ENCODE measurements around the gene NINJ1.
"Not testable (repeated sequence)": the region's sequence is repeated elsewhere in the genome, so short reads cannot be mapped to it uniquely, and the experiment has no call there.

The NINJ1 gene

DNA sequence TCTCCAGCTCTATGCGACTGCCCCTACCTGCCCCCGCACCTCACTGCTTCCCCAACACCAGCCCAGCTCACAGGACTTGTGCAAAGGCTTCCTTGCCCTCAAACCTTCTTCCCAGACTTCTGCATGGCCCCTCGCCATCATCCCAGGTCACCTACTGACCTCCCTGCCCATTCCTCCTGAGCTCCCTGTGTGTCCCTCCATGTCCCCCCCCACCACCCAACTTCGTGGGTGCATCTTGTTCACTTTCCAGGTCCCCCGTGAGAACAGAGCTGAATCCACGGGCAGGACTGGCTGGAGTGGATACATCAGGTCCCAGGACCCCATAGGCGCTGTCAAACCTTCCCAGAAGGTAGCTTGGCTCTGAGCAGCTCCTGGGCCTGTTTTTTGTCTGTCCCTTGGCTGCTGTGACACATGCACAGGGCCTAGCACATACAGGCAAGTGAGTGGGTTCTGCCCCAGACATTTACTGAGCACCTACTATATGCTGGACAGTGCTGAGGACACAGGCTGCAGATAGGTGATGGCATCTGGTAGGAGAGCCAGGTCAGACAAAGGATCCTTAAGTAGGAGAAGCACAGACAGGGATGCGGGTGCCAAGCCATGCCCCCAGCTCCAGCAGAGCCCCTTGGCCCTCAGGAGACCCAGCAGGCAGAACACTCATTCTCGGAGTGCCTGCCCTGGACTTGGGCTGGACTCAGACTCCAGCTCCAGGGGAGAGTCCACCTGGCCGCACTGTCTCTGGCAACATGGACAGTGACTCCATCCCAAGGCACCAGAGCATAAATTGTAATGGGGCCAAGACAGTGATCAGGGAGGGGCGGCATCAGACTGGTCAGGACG, 15.0 kb downstream of the NINJ1 start:
- DNase-seq = no peak

DNA sequence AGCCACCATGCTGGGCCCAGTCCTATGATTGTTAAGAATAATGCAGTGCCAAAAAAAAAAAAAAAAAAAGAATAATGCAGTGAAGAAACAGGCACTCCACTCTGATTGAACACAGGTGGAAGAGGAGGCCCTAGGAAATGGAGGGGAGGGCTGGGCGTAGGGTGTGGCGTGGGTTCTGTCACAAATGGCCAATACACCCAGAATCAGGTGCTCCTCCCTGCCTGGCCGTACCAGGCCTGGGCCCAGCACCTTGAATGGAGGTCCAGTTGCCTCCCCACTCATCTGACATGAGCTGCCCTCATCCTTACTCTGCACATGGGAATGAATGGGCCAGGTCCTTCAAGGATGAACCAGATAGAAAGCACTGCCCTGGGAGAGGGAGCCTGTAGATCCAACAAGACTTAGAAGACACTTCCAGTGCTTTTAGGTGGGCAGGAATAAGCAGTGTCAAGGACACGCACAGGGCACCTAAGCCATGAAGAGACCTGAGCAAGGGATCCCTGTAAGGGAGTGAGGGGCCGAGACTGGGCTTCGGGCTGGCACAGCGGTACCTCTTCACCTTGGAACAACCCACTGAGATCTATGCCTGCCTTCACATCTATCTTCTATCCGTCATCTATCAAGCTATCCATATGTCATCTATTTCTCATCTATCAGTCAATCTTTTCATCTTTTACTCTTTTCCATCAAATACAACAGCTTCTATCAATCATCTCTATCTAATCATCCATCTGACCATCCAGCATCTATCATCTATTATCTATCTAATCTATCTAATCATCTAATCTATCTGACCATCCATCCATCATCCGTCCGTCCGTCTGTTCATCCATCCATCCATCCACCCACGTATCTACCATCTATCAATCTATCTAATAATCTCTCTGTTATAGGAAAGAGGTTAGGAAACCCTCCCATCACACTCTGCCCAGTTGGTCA, 15.9 kb downstream of the NINJ1 start:
- DNase-seq = no peak

DNA sequence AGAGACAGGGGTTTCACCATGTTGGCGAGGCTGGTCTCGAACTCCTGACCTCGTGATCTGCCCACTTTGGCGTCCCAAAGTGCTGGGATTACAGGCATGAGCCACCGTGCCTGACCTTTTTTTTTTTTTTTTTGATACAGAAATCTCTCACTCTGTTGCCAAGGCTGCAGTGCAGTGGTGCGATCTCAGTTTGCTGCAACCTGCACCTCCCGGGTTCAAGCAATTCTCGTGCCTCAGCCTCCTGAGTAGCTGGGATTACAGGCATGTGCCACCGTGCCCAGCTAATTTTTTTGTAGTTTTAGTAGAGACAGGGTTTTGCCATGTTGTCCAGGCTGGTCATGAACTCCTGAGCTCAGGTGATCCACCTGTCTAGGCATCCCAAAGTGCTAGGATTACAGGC, 16.5 kb downstream of the NINJ1 start:
- not testable (repeated sequence) for DNase-seq

DNA sequence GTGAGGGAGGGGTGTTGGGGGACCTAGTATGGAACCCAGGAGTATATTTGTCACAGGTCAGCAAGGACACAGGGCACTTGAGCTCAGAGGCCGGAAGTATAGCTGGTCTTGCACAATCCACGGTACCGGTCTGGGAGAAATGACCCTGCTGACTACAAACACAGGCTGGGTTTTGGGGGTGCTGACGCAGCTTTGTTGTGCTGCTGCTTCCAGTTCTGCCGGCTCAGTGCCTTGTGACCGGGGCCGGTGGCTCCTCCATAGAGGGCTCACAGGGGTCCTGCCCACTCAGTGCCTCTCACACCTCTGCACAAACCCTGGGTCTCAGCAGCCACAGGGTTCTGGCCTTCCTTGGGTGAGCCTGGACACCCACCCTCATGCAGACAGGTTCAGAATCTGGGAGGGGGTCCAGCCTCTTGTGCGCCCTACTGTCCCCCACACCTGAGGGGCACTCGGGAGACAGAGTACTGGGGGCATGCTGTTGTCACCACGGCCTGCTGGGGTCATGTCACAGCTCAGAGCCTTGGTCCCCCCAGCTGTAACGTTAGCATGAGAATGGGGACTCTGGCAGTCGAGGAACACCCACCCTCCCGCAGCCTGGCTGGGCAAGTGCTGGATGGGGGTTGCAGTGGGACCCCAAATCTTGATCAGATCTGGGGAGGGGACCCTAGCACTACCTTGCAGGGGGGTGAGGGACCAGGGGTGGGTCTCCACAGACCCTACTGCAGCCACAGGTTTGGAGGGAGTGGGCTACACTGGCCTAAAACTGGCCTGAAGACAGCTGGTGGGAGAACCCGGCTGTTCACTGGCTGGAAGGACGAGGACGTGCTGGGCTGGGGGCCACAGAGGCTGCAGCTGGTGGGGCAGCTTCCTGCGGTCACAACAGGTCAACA, 17.7 kb downstream of the NINJ1 start:
- DNase-seq = no peak

- DNase-seq = no peak
Measured at GRCh38 chr9:93115486-93116071, 18.5 kb downstream of the NINJ1 start.

DNA sequence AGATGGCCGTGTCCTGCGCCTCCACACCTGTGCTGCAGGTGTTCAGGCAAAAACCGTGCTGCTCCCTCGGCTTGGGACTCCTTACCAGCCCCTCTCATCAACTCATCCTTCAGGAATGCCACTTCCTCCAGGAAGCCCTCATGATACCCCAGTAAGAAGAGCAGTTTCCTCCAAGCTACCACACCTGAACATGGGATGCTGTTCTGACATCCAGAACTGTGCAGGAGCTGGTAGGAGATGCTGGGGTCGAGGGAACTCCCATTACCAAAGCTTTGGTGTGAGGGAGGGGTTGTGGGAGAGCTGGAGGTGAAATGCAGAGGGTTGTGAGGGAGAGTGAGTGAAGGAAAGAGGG, 19.1 kb downstream of the NINJ1 start:
- DNase-seq = no peak

GRCh38 chr9:93114169-93114983, 19.7 kb downstream of the NINJ1 start:
- DNase-seq = no peak

DNA sequence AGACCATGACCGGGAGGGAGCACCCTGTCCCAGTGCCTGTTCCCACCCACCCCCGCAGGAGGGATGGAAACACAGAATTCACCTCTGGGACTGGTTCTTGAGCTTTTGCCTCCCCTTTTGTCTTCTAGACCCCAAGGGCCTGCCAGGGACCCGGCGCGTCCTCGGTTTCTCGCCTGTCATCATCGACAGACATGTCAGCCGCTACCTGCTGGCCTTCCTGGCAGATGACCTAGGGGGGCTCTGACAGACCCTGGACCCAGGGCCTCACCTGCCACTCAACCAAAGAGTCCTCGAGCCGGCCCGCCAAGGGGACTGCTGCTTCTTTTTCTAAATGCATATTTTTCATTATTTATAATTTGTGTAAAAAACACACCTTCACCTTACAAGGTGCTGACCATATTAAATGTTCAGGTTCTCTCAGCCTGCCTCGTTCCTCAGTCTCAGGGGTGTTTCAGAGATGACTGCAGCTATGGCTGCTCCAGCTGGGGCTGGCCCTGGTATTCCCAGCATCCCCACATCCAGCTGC, 21.1 kb downstream of the NINJ1 start:
- no peak for DNase-seq

GRCh38 chr9:93112116-93112863, 21.8 kb downstream of the NINJ1 start:
- DNase-seq = no peak

- no peak for DNase-seq
Measured at GRCh38 chr9:93111371-93112115, 22.5 kb downstream of the NINJ1 start.

DNA sequence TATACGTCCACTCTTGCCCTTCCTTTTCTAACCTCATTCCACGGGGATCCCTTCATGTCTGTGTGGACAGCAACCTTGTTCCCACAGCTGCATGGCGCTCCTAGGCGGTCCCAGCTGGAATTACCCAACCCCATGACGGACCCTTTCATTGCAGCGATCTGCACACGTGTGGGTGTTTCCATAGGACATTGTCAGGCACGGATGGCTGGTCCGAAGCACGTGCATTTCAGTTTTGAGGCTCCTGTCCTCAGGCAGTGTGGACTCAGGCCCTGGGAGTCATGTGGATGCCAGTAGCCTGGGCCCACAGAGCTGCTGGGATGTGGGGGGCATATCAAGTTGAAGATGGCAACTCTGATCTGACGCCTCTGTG, 23.1 kb downstream of the NINJ1 start:
- no peak for DNase-seq

GRCh38 chr9:93110311-93110855, 23.7 kb downstream of the NINJ1 start:
- DNase-seq = no peak

DNA sequence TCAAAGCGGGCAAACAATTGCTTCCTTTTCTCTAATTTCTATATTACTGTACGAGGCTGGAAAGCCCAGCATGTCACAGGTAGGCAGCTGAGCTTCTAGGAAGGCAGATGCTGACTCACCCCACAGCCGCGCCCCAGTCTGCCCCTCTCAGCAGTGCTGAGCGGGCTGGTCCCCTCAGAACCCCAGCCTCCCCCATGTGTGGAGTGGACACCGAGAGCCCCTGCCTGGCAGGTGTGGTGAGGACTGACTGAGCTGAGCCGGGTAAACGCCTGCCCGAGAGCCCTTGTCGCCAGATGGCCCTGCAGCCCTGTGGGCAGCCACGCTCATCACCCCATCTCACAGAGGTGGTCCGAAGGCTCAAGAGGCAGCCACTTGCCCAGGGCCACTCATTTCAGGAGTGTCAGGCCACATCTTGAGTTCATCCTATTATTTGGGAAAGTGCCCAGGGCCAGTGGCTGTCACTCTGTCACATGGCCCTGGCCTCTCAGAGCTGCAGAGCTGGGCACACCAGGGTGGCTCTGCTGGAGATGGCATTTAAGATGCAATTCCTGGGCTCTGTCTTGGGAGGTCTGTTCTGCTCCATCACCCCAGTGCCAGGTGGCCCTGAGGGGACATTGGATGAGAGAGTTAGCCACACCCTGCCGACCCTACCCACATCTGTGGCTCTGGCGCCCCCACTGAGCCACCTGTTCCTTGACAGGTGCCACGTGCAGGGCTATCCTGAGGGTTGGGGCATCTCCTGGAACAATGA, 25.6 kb downstream of the NINJ1 start:
- DNase-seq = no peak

GRCh38 chr9:93107825-93108161, 26.3 kb downstream of the NINJ1 start:
- DNase-seq = no peak

DNA sequence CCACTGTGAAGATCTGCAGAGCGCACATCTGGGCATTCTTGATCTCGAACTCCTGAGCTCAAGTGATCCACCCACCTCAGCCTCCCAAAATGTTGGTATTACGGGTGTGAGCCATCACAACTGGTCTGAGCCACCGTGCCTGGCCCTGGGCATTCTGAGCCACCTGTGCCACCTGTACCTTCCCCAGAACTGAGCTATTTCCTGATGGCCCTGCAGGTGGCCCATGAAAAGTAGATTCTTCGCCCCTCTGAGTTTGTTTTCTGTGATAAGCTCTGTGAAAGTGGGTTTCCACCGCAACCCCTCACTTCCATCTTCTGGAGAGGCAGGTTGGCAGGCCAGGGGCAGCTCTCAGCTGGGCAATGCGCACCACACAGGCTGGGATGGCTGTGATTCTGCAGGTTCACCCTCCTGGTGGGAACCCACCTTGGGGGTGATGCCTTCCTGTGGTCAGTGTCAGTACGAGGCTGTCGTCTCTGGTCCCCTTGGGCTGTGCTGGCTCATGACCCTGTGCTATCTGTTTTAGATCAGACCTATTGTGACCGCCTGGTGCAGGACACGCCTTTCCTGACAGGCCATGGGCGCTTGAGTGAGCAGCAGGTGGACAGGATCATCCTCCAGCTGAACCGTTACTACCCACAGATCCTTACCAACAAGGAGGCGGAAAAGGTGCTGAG, 26.8 kb downstream of the NINJ1 start:
- no peak for DNase-seq

DNA sequence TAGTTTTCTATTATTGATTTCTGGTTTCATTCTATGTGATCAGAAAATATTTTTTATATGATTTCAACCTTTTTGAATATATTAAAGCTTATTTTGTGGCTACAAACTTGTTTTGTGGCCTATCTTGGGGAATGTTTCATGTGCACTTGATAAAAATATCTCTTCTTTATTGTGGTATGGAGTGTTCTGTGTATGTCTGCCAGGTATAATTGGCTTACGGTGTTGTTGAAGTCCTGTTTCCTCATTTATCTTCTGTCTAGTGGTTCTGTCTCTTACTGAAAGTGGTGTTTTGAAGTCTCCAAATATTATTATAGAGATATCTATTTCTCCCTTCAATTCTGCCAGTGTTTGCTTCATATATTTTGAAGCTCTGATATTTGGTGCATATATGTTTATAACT, 28.4 kb downstream of the NINJ1 start:
- no peak for DNase-seq

GRCh38 chr9:93101086-93101485, 33.0 kb downstream of the NINJ1 start:
- DNase-seq = not testable (repeated sequence)

DNA sequence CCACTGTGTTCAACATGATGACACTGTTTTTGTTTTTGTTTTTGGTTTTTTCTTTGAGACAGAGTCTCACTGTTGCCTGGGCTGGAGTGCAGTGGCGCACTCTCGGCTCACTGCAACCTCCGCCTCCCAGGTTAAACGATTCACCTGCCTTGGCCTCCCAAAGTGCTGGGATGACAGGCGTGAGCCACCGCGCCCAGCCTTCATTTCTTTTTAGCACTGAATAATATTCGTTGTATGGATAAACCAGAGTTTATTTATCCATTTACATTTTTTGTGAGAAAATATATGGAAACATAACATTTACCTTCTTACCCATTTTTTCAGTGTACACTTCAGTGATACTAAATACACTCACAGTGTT, 33.8 kb downstream of the NINJ1 start:
- no peak for DNase-seq

All from Kasumi-1 (cell line).